ENCODE results near the gene KLF6.

Gene KLF6

DNA sequence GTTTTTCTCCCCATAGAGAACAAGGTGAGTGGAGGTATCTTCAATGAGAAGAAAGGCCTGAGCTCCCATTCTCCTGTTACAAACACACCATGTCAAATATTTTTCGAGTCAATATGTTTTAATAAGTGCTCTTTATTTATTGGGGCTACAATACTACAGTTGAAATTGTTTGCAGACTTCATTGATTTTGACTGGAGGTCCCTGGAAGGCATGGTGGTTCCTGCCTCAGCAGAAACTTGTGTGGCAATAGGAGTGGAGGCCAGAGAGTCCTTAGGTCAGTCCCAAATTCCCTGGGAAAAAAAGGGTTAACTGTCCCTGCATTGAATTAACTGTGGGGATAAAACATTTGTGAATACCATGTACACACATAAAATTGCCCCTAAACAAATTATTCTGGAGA is 22.7 kb downstream of the KLF6 start:
- FAIRE-seq (no peak), DNase-seq (ENCODE audit: insufficient read length, low spot score) (no peak)
- no peak for TF ChIP-seq PAX5 (IDR thresholded peaks at IDR 0.05; ENCODE audit: insufficient read depth, low read length, severe bottlenecking)
- no peak for TF ChIP-seq POLR2AphosphoS5 (IDR thresholded peaks at IDR 0.05; ENCODE audit: low read depth, low read length)
- TF ChIP-seq POLR2A (IDR thresholded peaks at IDR 0.05; ENCODE audit: low read depth, low read length) = no peak
- TF ChIP-seq TAF1 (IDR thresholded peaks at IDR 0.05; ENCODE audit: low read depth, low read length) = no peak
- no peak for TF ChIP-seq POU2F2 (IDR thresholded peaks at IDR 0.05; ENCODE audit: low read depth, low read length)
- TF ChIP-seq SPI1 (IDR thresholded peaks at IDR 0.05; ENCODE audit: low read depth, low read length) = no peak

DNA sequence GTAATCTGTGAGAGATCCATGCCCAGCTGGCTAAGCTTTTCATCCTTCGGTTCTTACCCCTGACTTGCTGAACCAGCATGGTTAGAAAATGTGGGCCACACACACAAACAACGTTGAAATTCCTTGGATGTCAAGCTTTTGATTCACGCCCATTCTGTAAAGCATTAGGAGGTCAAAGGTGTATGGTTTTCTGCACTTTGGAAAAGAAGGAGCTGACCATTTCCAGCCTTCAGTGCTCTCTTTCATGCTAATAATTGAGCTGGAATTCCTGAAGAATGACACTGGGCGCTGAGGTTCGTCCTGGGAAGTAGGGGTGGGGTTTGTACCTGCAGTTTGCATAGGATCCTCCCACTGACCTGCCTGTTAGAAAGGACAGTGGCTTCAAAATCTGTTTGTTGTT is 23.1 kb downstream of the KLF6 start:
- no peak for FAIRE-seq
- no peak for TF ChIP-seq POU2F2 (IDR thresholded peaks at IDR 0.05; ENCODE audit: low read depth, low read length)
- TF ChIP-seq PAX5 (IDR thresholded peaks at IDR 0.05; ENCODE audit: insufficient read depth, low read length, severe bottlenecking) = no peak
- no peak for TF ChIP-seq SPI1 (IDR thresholded peaks at IDR 0.05; ENCODE audit: low read depth, low read length)
- TF ChIP-seq POLR2A (IDR thresholded peaks at IDR 0.05; ENCODE audit: low read depth, low read length) = no peak
- no peak for TF ChIP-seq POLR2AphosphoS5 (IDR thresholded peaks at IDR 0.05; ENCODE audit: low read depth, low read length)
- TF ChIP-seq TAF1 (IDR thresholded peaks at IDR 0.05; ENCODE audit: low read depth, low read length) = no peak
- DNase-seq (ENCODE audit: insufficient read length, low spot score) = no peak

DNA sequence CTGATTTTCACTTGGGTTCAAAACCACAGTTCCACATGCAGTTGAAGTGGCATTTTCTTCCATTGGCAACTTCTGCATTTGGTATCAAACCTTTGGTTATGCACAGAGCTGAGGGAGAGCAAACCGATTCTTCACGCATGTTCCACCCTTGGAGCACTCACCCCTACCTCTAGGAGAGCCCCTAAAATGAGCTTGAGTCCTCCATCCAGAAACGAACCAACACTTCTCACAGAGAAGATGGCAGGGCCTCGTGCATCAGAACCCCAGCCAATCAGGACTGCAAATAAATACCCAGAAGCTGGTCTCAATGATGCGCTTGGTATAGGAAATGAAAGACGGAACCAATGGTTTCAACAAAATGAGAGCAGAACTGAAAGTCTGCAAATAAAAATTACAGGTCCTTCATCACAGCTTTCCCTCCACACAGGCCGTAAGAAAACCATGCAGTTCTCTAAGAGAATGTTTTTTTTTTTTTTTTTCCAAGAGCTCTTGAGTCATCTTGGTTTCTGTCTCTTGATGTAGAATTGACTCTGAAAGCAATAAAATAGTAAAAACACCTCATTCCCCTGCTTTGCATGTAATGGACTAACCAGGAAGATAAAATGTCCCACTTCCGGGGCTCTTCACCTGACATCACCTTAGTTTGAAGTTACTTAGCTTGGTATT is 23.9 kb downstream of the KLF6 start:
- DNase-seq (ENCODE audit: insufficient read length, low spot score) (no peak), FAIRE-seq (peak; percentile 5)
- TF ChIP-seq POLR2AphosphoS5 (IDR thresholded peaks at IDR 0.05; ENCODE audit: low read depth, low read length) = no peak
- TF ChIP-seq SPI1 (IDR thresholded peaks at IDR 0.05; ENCODE audit: low read depth, low read length) = peak; percentile 92
- TF ChIP-seq POLR2A (IDR thresholded peaks at IDR 0.05; ENCODE audit: low read depth, low read length) = no peak

DNA sequence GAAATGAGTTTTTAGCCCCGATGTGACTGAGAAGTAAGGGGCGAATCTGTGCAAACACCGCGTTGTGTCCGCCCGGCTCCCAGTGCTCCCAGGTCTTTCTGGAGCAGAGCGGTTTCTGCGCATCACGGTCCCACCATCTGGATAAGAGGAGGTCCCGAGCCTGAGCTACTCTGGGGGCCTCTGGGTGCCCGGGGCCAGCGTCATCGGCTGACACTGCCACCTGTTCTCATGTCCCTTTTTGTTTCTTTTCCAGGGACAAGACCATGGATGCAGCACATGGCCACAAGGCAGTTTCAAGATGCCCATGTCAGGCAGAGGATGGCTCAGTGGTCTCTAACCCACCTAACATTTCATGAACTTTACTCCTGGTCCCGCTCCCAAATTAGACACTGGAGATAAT is 24.9 kb downstream of the KLF6 start:
- FAIRE-seq (no peak), DNase-seq (ENCODE audit: insufficient read length, low spot score) (no peak)

DNA sequence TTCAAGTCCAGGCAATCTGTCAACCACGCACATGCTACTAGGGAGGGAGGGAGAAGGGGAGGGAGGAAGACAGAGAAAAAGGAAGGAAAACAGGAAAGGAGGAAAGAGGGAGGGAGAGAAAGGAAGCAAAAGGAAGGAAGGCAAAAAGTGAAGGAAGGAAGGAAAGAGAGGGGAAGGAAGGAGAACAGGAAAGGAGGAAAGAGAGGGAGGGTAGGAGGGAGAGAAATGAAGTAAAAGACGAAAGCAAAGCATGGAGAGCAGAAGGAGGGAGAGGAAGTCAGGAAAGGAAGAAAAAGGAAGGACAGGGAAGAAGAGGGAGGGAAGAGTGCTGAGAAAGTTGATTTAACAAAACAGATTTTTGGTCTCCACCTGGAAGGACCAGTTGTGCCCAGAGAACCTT is 25.6 kb downstream of the KLF6 start:
- FAIRE-seq (no peak), DNase-seq (ENCODE audit: insufficient read length, low spot score) (no peak)
- TF ChIP-seq POU2F2 (IDR thresholded peaks at IDR 0.05; ENCODE audit: low read depth, low read length) = no peak
- TF ChIP-seq SPI1 (IDR thresholded peaks at IDR 0.05; ENCODE audit: low read depth, low read length) = no peak
- no peak for TF ChIP-seq PAX5 (IDR thresholded peaks at IDR 0.05; ENCODE audit: insufficient read depth, low read length, severe bottlenecking)
- TF ChIP-seq POLR2AphosphoS5 (IDR thresholded peaks at IDR 0.05; ENCODE audit: low read depth, low read length) = no peak
- TF ChIP-seq TAF1 (IDR thresholded peaks at IDR 0.05; ENCODE audit: low read depth, low read length) = no peak
- TF ChIP-seq POLR2A (IDR thresholded peaks at IDR 0.05; ENCODE audit: low read depth, low read length) = no peak

More for the DNA sequence above, 24.9 kb downstream of the KLF6 start:
- no peak for TF ChIP-seq POU2F2 (IDR thresholded peaks at IDR 0.05; ENCODE audit: low read depth, low read length)
- no peak for TF ChIP-seq PAX5 (IDR thresholded peaks at IDR 0.05; ENCODE audit: insufficient read depth, low read length, severe bottlenecking)
- no peak for TF ChIP-seq TAF1 (IDR thresholded peaks at IDR 0.05; ENCODE audit: low read depth, low read length)
- TF ChIP-seq SPI1 (IDR thresholded peaks at IDR 0.05; ENCODE audit: low read depth, low read length) = no peak

DNA sequence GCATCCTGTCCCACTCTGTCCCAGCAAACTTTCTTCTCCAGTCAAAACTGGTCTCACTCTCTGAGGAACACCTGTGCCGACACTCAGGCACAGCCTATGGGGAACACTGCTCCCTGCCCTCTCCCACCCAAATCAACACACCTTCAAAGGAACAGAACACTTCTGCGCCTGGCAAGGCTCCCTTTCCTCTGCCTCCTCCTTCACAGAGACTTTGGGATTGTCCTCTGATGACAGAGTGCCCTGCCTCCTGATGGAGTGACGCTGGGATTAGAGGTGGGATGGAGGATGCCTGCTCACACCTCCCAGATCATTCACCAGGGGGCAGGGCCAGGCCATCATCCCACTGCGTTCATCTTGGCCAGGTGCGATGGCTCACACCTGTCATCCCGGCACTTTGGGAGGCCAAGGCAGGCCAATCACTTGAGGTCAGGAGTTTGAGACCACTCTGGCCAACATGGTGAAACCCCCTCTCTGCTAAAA is 26.5 kb downstream of the KLF6 start:
- TF ChIP-seq TAF1 (IDR thresholded peaks at IDR 0.05; ENCODE audit: low read depth, low read length) (no peak), POLR2AphosphoS5 (IDR thresholded peaks at IDR 0.05; ENCODE audit: low read depth, low read length) (no peak), SPI1 (IDR thresholded peaks at IDR 0.05; ENCODE audit: low read depth, low read length) (no peak), PAX5 (IDR thresholded peaks at IDR 0.05; ENCODE audit: insufficient read depth, low read length, severe bottlenecking) (no peak), POU2F2 (IDR thresholded peaks at IDR 0.05; ENCODE audit: low read depth, low read length) (no peak), POLR2A (IDR thresholded peaks at IDR 0.05; ENCODE audit: low read depth, low read length) (no peak)
- FAIRE-seq (peak; percentile 77), DNase-seq (ENCODE audit: insufficient read length, low spot score) (no peak)

DNA sequence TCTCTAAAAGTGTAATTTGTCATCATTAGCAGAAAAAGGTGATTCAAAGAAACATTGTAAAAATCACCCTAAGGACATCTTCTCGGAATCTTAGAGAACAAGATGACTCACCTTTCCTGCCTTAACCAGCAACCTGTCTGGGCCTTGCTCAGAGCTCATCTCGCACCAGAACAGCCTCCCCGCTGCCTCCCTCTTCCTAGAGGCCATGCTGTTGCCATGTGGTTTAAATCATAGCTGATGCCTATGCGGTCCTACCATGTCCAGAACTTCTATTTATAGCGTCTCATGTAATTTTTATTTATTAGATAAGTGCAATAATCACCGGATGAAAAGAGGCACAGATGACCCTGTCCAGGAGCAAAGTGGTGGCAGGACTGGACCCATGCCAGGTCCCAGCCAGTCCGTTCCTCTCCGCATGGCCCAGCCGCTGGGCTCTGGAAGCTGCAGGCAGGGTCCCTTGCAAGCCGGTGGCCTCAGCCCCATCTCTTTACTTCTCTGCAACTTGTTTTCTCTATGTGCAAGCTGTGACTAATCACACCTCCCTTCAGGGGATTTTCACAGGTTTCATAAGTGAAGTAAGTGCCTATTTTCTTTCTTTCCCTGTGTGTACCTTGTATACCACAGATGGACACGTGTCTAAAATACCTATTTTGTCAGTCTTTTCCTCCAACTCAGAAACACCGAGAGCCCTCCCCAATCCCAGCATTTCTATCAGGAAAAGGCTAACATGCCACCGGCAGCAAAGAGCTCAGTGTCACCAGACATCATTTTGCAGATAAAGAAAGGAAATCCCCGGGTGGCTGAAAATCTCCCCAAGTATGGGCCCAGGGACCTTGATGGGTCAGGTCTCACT is 27.1 kb downstream of the KLF6 start:
- FAIRE-seq (no peak), DNase-seq (ENCODE audit: insufficient read length, low spot score) (no peak)
- TF ChIP-seq TAF1 (IDR thresholded peaks at IDR 0.05; ENCODE audit: low read depth, low read length) (peak; percentile 8; the same call in 1 of the 2 replicates), SPI1 (IDR thresholded peaks at IDR 0.05; ENCODE audit: low read depth, low read length) (0 out of 2 replicates have a peak, but pooled peaks have one; percentile 2), POLR2AphosphoS5 (IDR thresholded peaks at IDR 0.05; ENCODE audit: low read depth, low read length) (no peak)

DNA sequence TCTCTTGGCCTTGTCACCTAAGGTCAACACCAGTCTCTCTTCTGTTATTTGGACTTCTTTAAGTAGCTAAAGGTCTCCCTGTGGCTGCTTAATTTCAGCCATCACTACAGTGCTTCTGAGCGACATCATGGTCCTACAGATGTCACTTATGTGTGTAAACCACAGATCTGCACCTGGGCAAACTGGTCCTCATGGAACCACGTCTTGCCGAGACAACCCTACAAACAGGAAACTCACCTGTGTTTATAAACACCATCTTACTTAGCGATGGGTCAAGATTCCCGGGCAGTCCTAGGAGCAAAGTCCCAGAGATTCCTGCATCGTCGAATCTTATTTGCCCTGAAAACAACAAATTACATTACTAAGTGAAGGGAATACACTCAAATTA is 27.8 kb downstream of the KLF6 start:
- DNase-seq (ENCODE audit: insufficient read length, low spot score) (no peak), FAIRE-seq (peak; percentile 23)
- TF ChIP-seq TAF1 (IDR thresholded peaks at IDR 0.05; ENCODE audit: low read depth, low read length) = no peak
- no peak for TF ChIP-seq POLR2A (IDR thresholded peaks at IDR 0.05; ENCODE audit: low read depth, low read length)
- no peak for TF ChIP-seq POLR2AphosphoS5 (IDR thresholded peaks at IDR 0.05; ENCODE audit: low read depth, low read length)
- TF ChIP-seq SPI1 (IDR thresholded peaks at IDR 0.05; ENCODE audit: low read depth, low read length) = no peak
- no peak for TF ChIP-seq PAX5 (IDR thresholded peaks at IDR 0.05; ENCODE audit: insufficient read depth, low read length, severe bottlenecking)
- TF ChIP-seq POU2F2 (IDR thresholded peaks at IDR 0.05; ENCODE audit: low read depth, low read length) = no peak

DNA sequence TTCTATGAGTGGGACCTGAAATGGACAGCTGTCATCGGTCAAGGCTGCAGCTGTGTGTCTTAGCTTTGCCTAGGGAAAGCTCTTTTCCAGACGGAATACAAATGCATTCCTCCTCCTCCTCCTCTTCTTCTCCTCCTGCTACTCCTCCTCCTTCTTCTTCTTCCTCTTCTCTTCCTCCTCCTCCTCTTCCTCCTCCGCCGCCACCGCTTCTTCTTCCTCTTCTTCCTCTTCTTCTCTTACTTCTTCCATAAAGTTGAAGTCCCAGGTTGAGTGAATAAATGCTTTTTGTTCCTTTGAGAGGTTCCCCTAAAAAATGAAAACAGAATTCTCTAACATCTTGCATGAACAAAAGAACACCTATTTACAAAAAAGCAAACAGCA is 28.7 kb downstream of the KLF6 start:
- TF ChIP-seq POLR2A (IDR thresholded peaks at IDR 0.05; ENCODE audit: low read depth, low read length) (no peak), SPI1 (IDR thresholded peaks at IDR 0.05; ENCODE audit: low read depth, low read length) (no peak), POLR2AphosphoS5 (IDR thresholded peaks at IDR 0.05; ENCODE audit: low read depth, low read length) (no peak), PAX5 (IDR thresholded peaks at IDR 0.05; ENCODE audit: insufficient read depth, low read length, severe bottlenecking) (no peak)
- DNase-seq (ENCODE audit: insufficient read length, low spot score) = no peak
- no peak for FAIRE-seq
